NCI-H2227 treated with DMSO at 0.1 percent for 48 hours (cell line): ENCODE measurements around the gene TUBA3E.
"Not testable (repeated sequence)": the region's sequence is repeated elsewhere in the genome, so short reads cannot be mapped to it uniquely, and the experiment has no call there.

Experiments
- DNase-seq: peaks from one replicate; lab custom pipeline; 2025; lab: John Stamatoyannopoulos, UW

Gene TUBA3E

GRCh38 chr2:130198343-130198742 lies at the start of gene TUBA3E:
Gene TUBA3E (minus strand): TSS chr2:130198439. CDS start chr2:130198360, 79 bp downstream.
- no peak for DNase-seq

- DNase-seq: no peak
Observed at GRCh38 chr2:130246430-130246829, 48.2 kb upstream of the TUBA3E start.

- DNase-seq: no peak
Observed at GRCh38 chr2:130245976-130246375, 47.7 kb upstream of the TUBA3E start.

- no peak for DNase-seq
Observed at GRCh38 chr2:130243359-130243758, 45.1 kb upstream of the TUBA3E start.

GRCh38 chr2:130241041-130241707 lies 42.9 kb upstream of the TUBA3E start:
- DNase-seq: no peak

GRCh38 chr2:130239581-130239980 lies 41.3 kb upstream of the TUBA3E start:
- not testable (repeated sequence) for DNase-seq

- not testable (repeated sequence) for DNase-seq
Observed at GRCh38 chr2:130233066-130233465, 34.8 kb upstream of the TUBA3E start.

GRCh38 chr2:130231656-130232055 lies 33.4 kb upstream of the TUBA3E start:
- no peak for DNase-seq

- DNase-seq: not testable (repeated sequence)
Observed at GRCh38 chr2:130230907-130231306, 32.7 kb upstream of the TUBA3E start.

- not testable (repeated sequence) for DNase-seq
Observed at GRCh38 chr2:130230376-130230775, 32.1 kb upstream of the TUBA3E start.

GRCh38 chr2:130229161-130229510 lies 30.9 kb upstream of the TUBA3E start:
- DNase-seq: not testable (repeated sequence)

GRCh38 chr2:130228467-130229160 lies 30.4 kb upstream of the TUBA3E start:
- DNase-seq: not testable (repeated sequence)

GRCh38 chr2:130228005-130228404 lies 29.8 kb upstream of the TUBA3E start:
- not testable (repeated sequence) for DNase-seq

- DNase-seq: not testable (repeated sequence)
Observed at GRCh38 chr2:130222523-130222922, 24.3 kb upstream of the TUBA3E start.

GRCh38 chr2:130220505-130220904 lies 22.3 kb upstream of the TUBA3E start:
- DNase-seq: not testable (repeated sequence)

GRCh38 chr2:130219147-130219546 lies 20.9 kb upstream of the TUBA3E start:
- DNase-seq: not testable (repeated sequence)

GRCh38 chr2:130207051-130207450 lies 8.8 kb upstream of the TUBA3E start:
- DNase-seq: not testable (repeated sequence)

GRCh38 chr2:130203150-130203549 lies 4.9 kb upstream of the TUBA3E start:
- not testable (repeated sequence) for DNase-seq

- DNase-seq: not testable (repeated sequence)
Observed at GRCh38 chr2:130202518-130202917, 4.3 kb upstream of the TUBA3E start.

- DNase-seq: not testable (repeated sequence)
Observed at GRCh38 chr2:130196052-130196451, 2.2 kb downstream of the TUBA3E start.

- not testable (repeated sequence) for DNase-seq
Observed at GRCh38 chr2:130195089-130195635, 3.1 kb downstream of the TUBA3E start.

- not testable (repeated sequence) for DNase-seq
Observed at GRCh38 chr2:130193824-130194223, 4.4 kb downstream of the TUBA3E start.

- DNase-seq: not testable (repeated sequence)
Observed at GRCh38 chr2:130192451-130192850, 5.8 kb downstream of the TUBA3E start.
